Measurements from ENCODE around the gene WRAP53. TPM values are rescaled to one million over a fixed set of nuclear protein-coding genes. Genes with fewer than 3 reads are reported as not detected.

The WRAP53 gene
- total and polyA plus RNA-seq, 10 of the 15 experiments (the other 5 are each of a cell fraction or from before 2014, with no cell fraction given), result 1.9 to 42.0 (median 21.9) TPM

DNA sequence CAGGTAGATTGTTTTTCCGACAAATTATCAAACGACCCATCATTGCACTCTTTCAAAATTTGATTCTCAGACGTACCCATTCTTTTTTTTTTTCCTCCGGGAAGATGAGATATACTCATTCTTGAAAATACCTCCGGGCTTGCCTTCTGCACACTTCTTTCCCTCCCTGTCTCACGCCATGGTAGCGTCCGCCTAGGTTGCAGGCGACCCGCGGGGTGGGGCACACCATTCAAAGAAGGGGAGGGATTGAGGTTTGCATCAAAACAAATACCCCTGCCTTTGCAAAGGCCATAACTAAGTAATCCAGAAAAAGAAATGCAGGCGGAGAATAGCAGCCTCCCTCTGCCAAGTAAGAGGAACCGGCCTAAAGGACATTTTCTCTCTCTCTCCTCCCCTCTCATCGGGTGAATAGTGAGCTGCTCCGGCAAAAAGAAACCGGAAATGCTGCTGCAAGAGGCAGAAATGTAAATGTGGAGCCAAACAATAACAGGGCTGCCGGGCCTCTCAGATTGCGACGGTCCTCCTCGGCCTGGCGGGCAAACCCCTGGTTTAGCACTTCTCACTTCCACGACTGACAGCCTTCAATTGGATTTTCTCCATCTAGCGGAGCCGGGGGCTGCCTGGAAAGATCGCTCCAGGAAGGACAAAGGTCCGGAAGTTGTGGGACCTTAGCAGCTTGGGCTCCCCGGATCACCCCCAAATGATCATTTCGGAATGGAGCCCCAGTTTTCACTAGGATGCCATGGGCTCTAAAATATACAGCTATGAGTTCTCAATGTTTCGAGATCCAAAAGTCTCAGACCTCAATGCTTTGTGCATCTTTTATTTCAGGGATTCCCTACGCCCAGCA is 1.8 kb upstream of the WRAP53 start (continued):
- TF ChIP-seq PBX3 (IDR thresholded peaks at IDR 0.05; ENCODE audit: insufficient replicate concordance, low read depth, low read length), result no peak
- TF ChIP-seq PAX8 (IDR thresholded peaks at IDR 0.05), result no peak
- no peak for TF ChIP-seq MYB (IDR thresholded peaks at IDR 0.05; ENCODE audit: borderline replicate concordance, low read depth, low read length)
- TF ChIP-seq YY1 (IDR thresholded peaks at IDR 0.05; ENCODE audit: low read depth, low read length), result peak; percentile 87
- no peak for TF ChIP-seq USF2 (IDR thresholded peaks at IDR 0.05; ENCODE audit: borderline replicate concordance, low read depth, low read length)
- no peak for TF ChIP-seq RCOR1 (conservative IDR thresholded peaks at IDR 0.05; ENCODE audit: low read depth, low read length)
- TF ChIP-seq CHD2 (IDR thresholded peaks at IDR 0.05; ENCODE audit: borderline replicate concordance, low read depth, low read length), result 0 out of 2 replicates have a peak, but pooled peaks have one; percentile 4
- peak; percentile 60 for TF ChIP-seq BRCA1 (IDR thresholded peaks at IDR 0.05; ENCODE audit: low read depth, low read length)
- peak; percentile 99 for TF ChIP-seq CHD1 (IDR thresholded peaks at IDR 0.05; ENCODE audit: low read depth, low read length)
- TF ChIP-seq ZNF24 (IDR thresholded peaks at IDR 0.05), result no peak
- peak; percentile 95 for TF ChIP-seq ZNF207 (IDR thresholded peaks at IDR 0.05; ENCODE audit: borderline replicate concordance)
- no peak for TF ChIP-seq ZZZ3 (IDR thresholded peaks at IDR 0.05; ENCODE audit: control insufficient read depth, insufficient read length, low read depth)
- peak; percentile 75; the same call in 1 of the 2 replicates for TF ChIP-seq STAT1 (conservative IDR thresholded peaks at IDR 0.05)
- peak; percentile 64; the same call in 1 of the 2 replicates for TF ChIP-seq IRF3 (IDR thresholded peaks at IDR 0.05)
- TF ChIP-seq KLF5 (IDR thresholded peaks at IDR 0.05; ENCODE audit: partially characterized antibody), result peak; percentile 100
- no peak for TF ChIP-seq CREB1 (IDR thresholded peaks at IDR 0.05; ENCODE audit: low read depth)
- peak; percentile 8 for TF ChIP-seq RELA (IDR thresholded peaks at IDR 0.05; ENCODE audit: borderline replicate concordance, partially characterized antibody)
- TF ChIP-seq POLR2AphosphoS5 (IDR thresholded peaks at IDR 0.05; ENCODE audit: low read length), result peak; percentile 87
- TF ChIP-seq, protein P1, sequence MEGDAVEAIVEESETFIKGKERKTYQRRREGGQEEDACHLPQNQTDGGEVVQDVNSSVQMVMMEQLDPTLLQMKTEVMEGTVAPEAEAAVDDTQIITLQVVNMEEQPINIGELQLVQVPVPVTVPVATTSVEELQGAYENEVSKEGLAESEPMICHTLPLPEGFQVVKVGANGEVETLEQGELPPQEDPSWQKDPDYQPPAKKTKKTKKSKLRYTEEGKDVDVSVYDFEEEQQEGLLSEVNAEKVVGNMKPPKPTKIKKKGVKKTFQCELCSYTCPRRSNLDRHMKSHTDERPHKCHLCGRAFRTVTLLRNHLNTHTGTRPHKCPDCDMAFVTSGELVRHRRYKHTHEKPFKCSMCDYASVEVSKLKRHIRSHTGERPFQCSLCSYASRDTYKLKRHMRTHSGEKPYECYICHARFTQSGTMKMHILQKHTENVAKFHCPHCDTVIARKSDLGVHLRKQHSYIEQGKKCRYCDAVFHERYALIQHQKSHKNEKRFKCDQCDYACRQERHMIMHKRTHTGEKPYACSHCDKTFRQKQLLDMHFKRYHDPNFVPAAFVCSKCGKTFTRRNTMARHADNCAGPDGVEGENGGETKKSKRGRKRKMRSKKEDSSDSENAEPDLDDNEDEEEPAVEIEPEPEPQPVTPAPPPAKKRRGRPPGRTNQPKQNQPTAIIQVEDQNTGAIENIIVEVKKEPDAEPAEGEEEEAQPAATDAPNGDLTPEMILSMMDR (IDR thresholded peaks at IDR 0.05 in 2 of 3, conservative IDR thresholded peaks at IDR 0.05 in 1 of 3; ENCODE audit: control insufficient read depth in 2 of 3, extremely low read depth in 1 of 3, insufficient read depth in 1 of 3, low read depth in 3 of 3, low read length in 3 of 3), result no peak
- no peak for TF ChIP-seq NFYA (IDR thresholded peaks at IDR 0.05; ENCODE audit: borderline replicate concordance, low read depth, low read length)
- TF ChIP-seq ESRRA (IDR thresholded peaks at IDR 0.05; ENCODE audit: low read length), result 0 out of 2 replicates have a peak, but pooled peaks have one; percentile 59
- no peak; the same call in 1 of the 2 replicates for TF ChIP-seq RB1 (IDR thresholded peaks at IDR 0.05; ENCODE audit: borderline replicate concordance)
- peak; percentile 100 for TF ChIP-seq SKIL (IDR thresholded peaks at IDR 0.05; ENCODE audit: low read depth, poor library complexity, severe bottlenecking)
